ENCODE measurements around the gene TM4SF18. TPM values are rescaled to one million over a fixed set of nuclear protein-coding genes. Genes with fewer than 3 reads are reported as not detected.
"Not testable (repeated sequence)": the region's sequence is repeated elsewhere in the genome, so short reads cannot be mapped to it uniquely, and the experiment has no call there.

TM4SF18 gene, protein sequence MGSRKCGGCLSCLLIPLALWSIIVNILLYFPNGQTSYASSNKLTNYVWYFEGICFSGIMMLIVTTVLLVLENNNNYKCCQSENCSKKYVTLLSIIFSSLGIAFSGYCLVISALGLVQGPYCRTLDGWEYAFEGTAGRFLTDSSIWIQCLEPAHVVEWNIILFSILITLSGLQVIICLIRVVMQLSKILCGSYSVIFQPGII
- total RNA-seq (2014; rRNA removed; shearing (Covaris generic); ENCODE audit: low replicate concordance): not detected in 2 replicates

- no peak within 1 kb of the TSS for H3K9ac ChIP-seq (ENCODE audit: low read length)
- no peak within 1 kb of the TSS for H2AFZ ChIP-seq (ENCODE audit: low read length)
These were observed at the start of gene TM4SF18 for GRCh38 chr3:149333176-149333859. TM4SF18 (minus strand) TSS chr3:149333636; CDS start chr3:149333382, 254 bp downstream.

GRCh38 chr3:149382518-149382917, 49.1 kb upstream of the TM4SF18 start:
- Histone ChIP-seq H3K36me3 (ENCODE audit: insufficient read depth, low read length) (no peaks in the 10 kb centered on the region), H3K4me3 (ENCODE audit: low read length) (no peak overlapping the region), H3K27ac (ENCODE audit: low read length) (no peak overlapping the region), H4K20me1 (ENCODE audit: insufficient read depth, low read depth, low read length) (no peaks in the 10 kb centered on the region), H3K9me3 (ENCODE audit: low read length) (no peaks in the 10 kb centered on the region), H3K4me1 (ENCODE audit: low read length) (no peaks in the 10 kb centered on the region), H2AFZ (ENCODE audit: low read length) (no peak overlapping the region), H3K9ac (ENCODE audit: low read length) (no peak overlapping the region), H3K4me2 (ENCODE audit: low read depth, low read length, poor library complexity, severe bottlenecking) (no peak overlapping the region), H3K27me3 (ENCODE audit: low read length) (no peaks in the 10 kb centered on the region), H3K79me2 (ENCODE audit: low read length) (no peaks in the 10 kb centered on the region), H3K9me2 (replicated peaks; ENCODE audit: insufficient read depth, low read length) (no peaks in the 10 kb centered on the region)
- no peak for DNase-seq

More at GRCh38 chr3:149333176-149333859, at the start of gene TM4SF18:
- Histone ChIP-seq H3K4me3 (ENCODE audit: low read length) (no peak within 1 kb of the TSS), H3K4me1 (ENCODE audit: low read length) (no peaks in the 10 kb centered on the region), H4K20me1 (ENCODE audit: insufficient read depth, low read depth, low read length) (no peaks in the 10 kb centered on the region), H3K9me2 (replicated peaks; ENCODE audit: insufficient read depth, low read length) (no peaks in the 10 kb centered on the region), H3K36me3 (ENCODE audit: insufficient read depth, low read length) (no peaks in the 10 kb centered on the region), H3K79me2 (ENCODE audit: low read length) (no peaks in the 10 kb centered on the region), H3K9me3 (ENCODE audit: low read length) (no peaks in the 10 kb centered on the region), H3K27me3 (ENCODE audit: low read length) (no peaks in the 10 kb centered on the region), H3K27ac (ENCODE audit: low read length) (no peak within 1 kb of the TSS), H3K4me2 (ENCODE audit: low read depth, low read length, poor library complexity, severe bottlenecking) (no peak within 1 kb of the TSS)
- no peak for DNase-seq

DNA sequence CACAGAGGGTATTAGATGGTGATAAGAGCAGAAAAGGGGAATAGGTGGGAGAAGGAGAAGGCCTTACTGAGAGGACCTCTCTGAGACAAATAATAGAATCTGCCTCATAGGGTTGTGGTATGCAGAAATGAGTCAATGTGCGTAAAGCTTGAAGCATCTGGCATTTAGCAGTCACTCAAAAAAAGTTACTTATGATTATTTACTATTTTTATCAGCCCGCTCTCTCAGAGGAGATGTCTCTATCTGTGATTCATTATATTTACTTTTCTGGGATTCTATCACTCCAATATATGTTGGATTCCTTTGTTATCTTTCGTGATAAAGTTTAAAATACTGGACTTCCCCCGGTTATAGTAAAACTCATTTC, 48.6 kb upstream of the TM4SF18 start:
- Histone ChIP-seq H3K9me2 (replicated peaks; ENCODE audit: insufficient read depth, low read length) (no peaks in the 10 kb centered on the region), H3K4me1 (ENCODE audit: low read length) (no peaks in the 10 kb centered on the region), H3K4me3 (ENCODE audit: low read length) (no peak overlapping the region), H3K79me2 (ENCODE audit: low read length) (no peaks in the 10 kb centered on the region), H3K9ac (ENCODE audit: low read length) (no peak overlapping the region), H3K36me3 (ENCODE audit: insufficient read depth, low read length) (no peaks in the 10 kb centered on the region), H3K9me3 (ENCODE audit: low read length) (no peaks in the 10 kb centered on the region), H4K20me1 (ENCODE audit: insufficient read depth, low read depth, low read length) (no peaks in the 10 kb centered on the region), H3K27me3 (ENCODE audit: low read length) (no peaks in the 10 kb centered on the region), H3K27ac (ENCODE audit: low read length) (no peak overlapping the region), H3K4me2 (ENCODE audit: low read depth, low read length, poor library complexity, severe bottlenecking) (no peak overlapping the region), H2AFZ (ENCODE audit: low read length) (no peak overlapping the region)
- no peak for DNase-seq

GRCh38 chr3:149381173-149382100, 48.0 kb upstream of the TM4SF18 start:
- Histone ChIP-seq H3K79me2 (ENCODE audit: low read length) (no peaks in the 10 kb centered on the region), H3K27me3 (ENCODE audit: low read length) (no peaks in the 10 kb centered on the region), H3K9me2 (replicated peaks; ENCODE audit: insufficient read depth, low read length) (no peaks in the 10 kb centered on the region), H3K4me1 (ENCODE audit: low read length) (no peaks in the 10 kb centered on the region), H3K36me3 (ENCODE audit: insufficient read depth, low read length) (no peaks in the 10 kb centered on the region), H3K4me3 (ENCODE audit: low read length) (no peak overlapping the region), H2AFZ (ENCODE audit: low read length) (no peak overlapping the region), H3K9ac (ENCODE audit: low read length) (no peak overlapping the region), H3K9me3 (ENCODE audit: low read length) (no peaks in the 10 kb centered on the region), H4K20me1 (ENCODE audit: insufficient read depth, low read depth, low read length) (no peaks in the 10 kb centered on the region), H3K4me2 (ENCODE audit: low read depth, low read length, poor library complexity, severe bottlenecking) (no peak overlapping the region), H3K27ac (ENCODE audit: low read length) (no peak overlapping the region)
- DNase-seq: no peak

DNA sequence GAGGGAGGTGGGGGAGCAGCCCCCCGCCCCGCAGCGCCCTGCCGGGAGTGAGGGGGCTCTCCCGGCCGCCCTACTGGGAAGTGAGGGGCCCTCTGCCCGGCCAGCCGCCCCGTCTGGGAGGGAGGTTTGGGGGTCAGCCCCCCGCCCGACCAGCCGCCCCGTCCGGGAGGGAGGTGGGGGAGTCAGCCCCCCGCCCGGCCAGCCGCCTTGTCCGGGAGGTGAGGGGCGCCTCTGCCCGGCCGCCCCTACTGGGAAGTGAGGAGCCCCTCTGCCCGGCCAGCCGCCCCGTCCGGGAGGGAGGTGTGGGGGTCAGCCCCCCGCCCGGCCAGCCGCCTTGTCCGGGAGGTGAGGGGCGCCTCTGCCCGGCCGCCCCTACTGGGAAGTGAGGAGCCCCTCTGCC, 46.8 kb upstream of the TM4SF18 start:
- not testable (repeated sequence) for H3K4me1 ChIP-seq (ENCODE audit: low read length); H3K79me2 ChIP-seq (ENCODE audit: low read length); H2AFZ ChIP-seq (ENCODE audit: low read length); H3K4me2 ChIP-seq (ENCODE audit: low read depth, low read length, poor library complexity, severe bottlenecking); H3K9ac ChIP-seq (ENCODE audit: low read length); H3K36me3 ChIP-seq (ENCODE audit: insufficient read depth, low read length); H3K27me3 ChIP-seq (ENCODE audit: low read length); H4K20me1 ChIP-seq (ENCODE audit: insufficient read depth, low read depth, low read length); H3K9me3 ChIP-seq (ENCODE audit: low read length); H3K9me2 ChIP-seq (replicated peaks; ENCODE audit: insufficient read depth, low read length); H3K4me3 ChIP-seq (ENCODE audit: low read length); DNase-seq; H3K27ac ChIP-seq (ENCODE audit: low read length)

GRCh38 chr3:149378478-149379309, 45.3 kb upstream of the TM4SF18 start:
- Histone ChIP-seq H3K27ac (ENCODE audit: low read length) (no peak overlapping the region), H3K4me3 (ENCODE audit: low read length) (no peak overlapping the region), H3K4me1 (ENCODE audit: low read length) (no peaks in the 10 kb centered on the region), H3K4me2 (ENCODE audit: low read depth, low read length, poor library complexity, severe bottlenecking) (no peak overlapping the region), H3K9me3 (ENCODE audit: low read length) (no peaks in the 10 kb centered on the region), H3K9me2 (replicated peaks; ENCODE audit: insufficient read depth, low read length) (no peaks in the 10 kb centered on the region), H3K79me2 (ENCODE audit: low read length) (no peaks in the 10 kb centered on the region), H3K9ac (ENCODE audit: low read length) (no peak overlapping the region), H4K20me1 (ENCODE audit: insufficient read depth, low read depth, low read length) (no peaks in the 10 kb centered on the region), H3K27me3 (ENCODE audit: low read length) (no peaks in the 10 kb centered on the region), H2AFZ (ENCODE audit: low read length) (no peak overlapping the region), H3K36me3 (ENCODE audit: insufficient read depth, low read length) (no peaks in the 10 kb centered on the region)
- no peak for DNase-seq

DNA sequence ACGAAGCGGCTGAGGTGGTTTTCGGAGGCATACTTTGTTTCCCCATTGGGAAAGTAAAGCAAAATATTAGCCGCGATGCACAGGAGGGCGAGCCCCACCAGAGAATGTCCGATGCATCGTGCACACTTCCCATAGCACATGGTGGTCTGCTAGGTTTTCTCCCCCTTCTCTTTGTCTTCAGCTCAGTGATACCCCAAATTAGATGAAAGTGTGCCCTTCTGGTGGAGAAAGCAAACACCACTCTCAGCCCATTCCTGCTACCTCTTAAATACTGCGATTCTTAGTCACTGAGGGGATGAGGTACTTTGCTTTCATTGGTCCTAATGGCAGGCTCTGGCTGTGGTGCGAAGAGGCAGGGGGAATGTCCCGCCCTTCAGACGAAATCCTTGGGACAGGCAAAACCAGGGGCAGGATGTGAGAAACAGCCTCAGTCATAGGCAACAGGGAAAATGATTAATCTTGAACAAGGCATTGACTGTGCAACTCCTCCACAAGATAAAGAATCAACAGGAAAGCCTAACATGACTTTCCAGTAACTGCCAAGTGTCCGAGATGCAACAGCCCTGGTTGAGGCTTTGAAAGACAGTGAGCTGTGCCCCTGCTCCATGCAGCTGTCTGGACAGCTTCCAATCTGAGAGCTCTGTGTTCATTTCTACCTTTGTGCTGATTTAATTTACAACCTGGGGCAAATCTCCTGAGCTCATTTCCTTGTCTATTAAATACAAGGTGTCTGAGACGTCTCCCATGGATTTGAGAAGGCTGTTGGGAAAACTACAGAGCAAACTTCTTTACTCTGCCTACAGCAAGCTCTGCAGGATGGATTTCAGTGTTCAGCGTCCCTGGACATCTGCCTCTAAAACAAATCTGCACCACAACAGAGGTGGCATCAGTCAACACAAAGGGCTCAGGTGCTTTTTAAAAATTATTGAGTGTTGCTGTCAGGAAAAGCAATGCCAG, 44.2 kb upstream of the TM4SF18 start, which contains the start of gene TM4SF1:
TSS of gene TM4SF1 (minus strand) at position 242 of the 957 bp plus-strand sequence. CDS start at position 140, 102 bp downstream.
- Histone ChIP-seq H2AFZ (ENCODE audit: low read length) (no peak within 1 kb of the TSS), H3K9ac (ENCODE audit: low read length) (no peak within 1 kb of the TSS), H3K27me3 (ENCODE audit: low read length) (no peaks in the 10 kb centered on the region), H3K79me2 (ENCODE audit: low read length) (no peaks in the 10 kb centered on the region), H3K9me3 (ENCODE audit: low read length) (no peaks in the 10 kb centered on the region), H3K9me2 (replicated peaks; ENCODE audit: insufficient read depth, low read length) (no peaks in the 10 kb centered on the region), H3K4me2 (ENCODE audit: low read depth, low read length, poor library complexity, severe bottlenecking) (no peak within 1 kb of the TSS), H3K27ac (ENCODE audit: low read length) (no peak within 1 kb of the TSS), H3K4me1 (ENCODE audit: low read length) (no peaks in the 10 kb centered on the region), H3K36me3 (ENCODE audit: insufficient read depth, low read length) (no peaks in the 10 kb centered on the region), H4K20me1 (ENCODE audit: insufficient read depth, low read depth, low read length) (no peaks in the 10 kb centered on the region), H3K4me3 (ENCODE audit: low read length) (no peak within 1 kb of the TSS)
- DNase-seq: no peak

All from Karpas-422 (cell line).